Activated naive CD8-positive, alpha-beta T cell (primary cell): Measurements from ENCODE around the gene ACSM5.
"Not testable (repeated sequence)": the region's sequence is repeated elsewhere in the genome, so short reads cannot be mapped to it uniquely, and the experiment has no call there.

Source experiments
- H3K27ac Mint-ChIP-seq: one replicate; pipeline ENCODE4 v1.8.0; 2021; ENCODE audit warnings: mixed read lengths
- H3K27me3 Mint-ChIP-seq: one replicate; pipeline ENCODE4 v1.8.0; 2021; ENCODE audit warnings: mixed read lengths
- H3K36me3 Mint-ChIP-seq: one replicate; pipeline ENCODE4 v1.8.0; 2021; ENCODE audit warnings: mixed read lengths
- H3K4me1 Mint-ChIP-seq: one replicate; pipeline ENCODE4 v1.8.0; 2021; ENCODE audit warnings: low read depth, mixed read lengths
- H3K4me3 Mint-ChIP-seq: one replicate; pipeline ENCODE4 v1.8.0; 2021; ENCODE audit warnings: mild to moderate bottlenecking, mixed read lengths
- H3K9me3 Mint-ChIP-seq: one replicate; pipeline ENCODE4 v1.8.0; 2021; ENCODE audit warnings: low read depth, mixed read lengths

ACSM5 gene

GRCh38 chr16:20391045-20391444 lies 18.3 kb upstream of the ACSM5 start:
- H3K36me3 Mint-ChIP-seq = no peaks in the 10 kb centered on the region
- H3K4me3 Mint-ChIP-seq = no peak overlapping the region
- H3K4me1 Mint-ChIP-seq = no peaks in the 10 kb centered on the region
- H3K9me3 Mint-ChIP-seq = no peaks in the 10 kb centered on the region
- peaks cover 12% of the 10 kb centered on the region for H3K27me3 Mint-ChIP-seq
- no peak overlapping the region for H3K27ac Mint-ChIP-seq

GRCh38 chr16:20393801-20394577 lies 15.3 kb upstream of the ACSM5 start:
- Mint-ChIP-seq H3K4me3 (no peak overlapping the region), H3K4me1 (no peaks in the 10 kb centered on the region), H3K36me3 (no peaks in the 10 kb centered on the region), H3K27ac (no peak overlapping the region), H3K9me3 (no peaks in the 10 kb centered on the region), H3K27me3 (no peaks in the 10 kb centered on the region)

GRCh38 chr16:20395946-20396345 lies 13.4 kb upstream of the ACSM5 start:
- Mint-ChIP-seq H3K4me1 (no peaks in the 10 kb centered on the region), H3K36me3 (no peaks in the 10 kb centered on the region)

GRCh38 chr16:20396846-20397467 lies 12.4 kb upstream of the ACSM5 start:
- no peak overlapping the region for H3K27ac Mint-ChIP-seq
- no peaks in the 10 kb centered on the region for H3K27me3 Mint-ChIP-seq
- H3K9me3 Mint-ChIP-seq = no peaks in the 10 kb centered on the region
- no peaks in the 10 kb centered on the region for H3K36me3 Mint-ChIP-seq
- H3K4me1 Mint-ChIP-seq = no peaks in the 10 kb centered on the region
- H3K4me3 Mint-ChIP-seq = no peak overlapping the region

More at GRCh38 chr16:20395946-20396345, 13.4 kb upstream of the ACSM5 start:
- H3K4me3 Mint-ChIP-seq = no peak overlapping the region
- no peaks in the 10 kb centered on the region for H3K27me3 Mint-ChIP-seq
- H3K27ac Mint-ChIP-seq = no peak overlapping the region
- H3K9me3 Mint-ChIP-seq = no peaks in the 10 kb centered on the region

GRCh38 chr16:20397468-20398074 lies 11.8 kb upstream of the ACSM5 start:
- Mint-ChIP-seq H3K9me3 (no peaks in the 10 kb centered on the region), H3K27me3 (no peaks in the 10 kb centered on the region), H3K4me3 (no peak overlapping the region), H3K27ac (no peak overlapping the region), H3K36me3 (no peaks in the 10 kb centered on the region), H3K4me1 (no peaks in the 10 kb centered on the region)

- Mint-ChIP-seq H3K4me1 (no peaks in the 10 kb centered on the region), H3K36me3 (no peaks in the 10 kb centered on the region), H3K27ac (no peak overlapping the region), H3K4me3 (no peak overlapping the region), H3K27me3 (no peaks in the 10 kb centered on the region), H3K9me3 (no peaks in the 10 kb centered on the region)
Observed at GRCh38 chr16:20398603-20399002, 10.7 kb upstream of the ACSM5 start.

- no peaks in the 10 kb centered on the region for H3K4me1 Mint-ChIP-seq
- H3K36me3 Mint-ChIP-seq = no peaks in the 10 kb centered on the region
- H3K27ac Mint-ChIP-seq = no peak overlapping the region
- no peaks in the 10 kb centered on the region for H3K9me3 Mint-ChIP-seq
- H3K4me3 Mint-ChIP-seq = no peak overlapping the region
- no peaks in the 10 kb centered on the region for H3K27me3 Mint-ChIP-seq
Observed at GRCh38 chr16:20399185-20399584, 10.1 kb upstream of the ACSM5 start.

- no peaks in the 10 kb centered on the region for H3K36me3 Mint-ChIP-seq
Observed at GRCh38 chr16:20401066-20401465, 8.3 kb upstream of the ACSM5 start.

GRCh38 chr16:20401475-20402016 lies 7.8 kb upstream of the ACSM5 start:
- H3K4me1 Mint-ChIP-seq = no peaks in the 10 kb centered on the region
- H3K36me3 Mint-ChIP-seq = no peaks in the 10 kb centered on the region
- no peak overlapping the region for H3K27ac Mint-ChIP-seq
- H3K4me3 Mint-ChIP-seq = no peak overlapping the region
- H3K27me3 Mint-ChIP-seq = no peaks in the 10 kb centered on the region
- no peaks in the 10 kb centered on the region for H3K9me3 Mint-ChIP-seq

More at GRCh38 chr16:20401066-20401465, 8.3 kb upstream of the ACSM5 start:
- Mint-ChIP-seq H3K27me3 (no peaks in the 10 kb centered on the region), H3K4me3 (no peak overlapping the region), H3K9me3 (no peaks in the 10 kb centered on the region), H3K27ac (no peak overlapping the region), H3K4me1 (no peaks in the 10 kb centered on the region)

GRCh38 chr16:20402651-20403050 lies 6.7 kb upstream of the ACSM5 start:
- Mint-ChIP-seq H3K27ac (no peak overlapping the region), H3K4me3 (no peak overlapping the region), H3K36me3 (no peaks in the 10 kb centered on the region), H3K27me3 (no peaks in the 10 kb centered on the region), H3K4me1 (no peaks in the 10 kb centered on the region), H3K9me3 (no peaks in the 10 kb centered on the region)

- no peaks in the 10 kb centered on the region for H3K9me3 Mint-ChIP-seq
- no peaks in the 10 kb centered on the region for H3K27me3 Mint-ChIP-seq
- H3K36me3 Mint-ChIP-seq = no peaks in the 10 kb centered on the region
- H3K27ac Mint-ChIP-seq = no peak within 1 kb of the TSS
- no peak within 1 kb of the TSS for H3K4me3 Mint-ChIP-seq
- H3K4me1 Mint-ChIP-seq = no peaks in the 10 kb centered on the region
Observed at GRCh38 chr16:20404637-20405036, 4.7 kb upstream of the ACSM5 start, which contains the start of gene PDILT. PDILT (minus strand) TSS chr16:20404737; CDS start chr16:20399300, 5,437 bp downstream.

- peaks cover 6% of the 10 kb centered on the region for H3K27me3 Mint-ChIP-seq
- no peaks in the 10 kb centered on the region for H3K4me1 Mint-ChIP-seq
- H3K4me3 Mint-ChIP-seq = no peak overlapping the region
- H3K27ac Mint-ChIP-seq = no peak overlapping the region
- H3K36me3 Mint-ChIP-seq = no peaks in the 10 kb centered on the region
- no peaks in the 10 kb centered on the region for H3K9me3 Mint-ChIP-seq
Observed at GRCh38 chr16:20410121-20410723, 888 bp downstream of the ACSM5 start.

- peaks cover 8% of the 10 kb centered on the region for H3K27me3 Mint-ChIP-seq
Observed at GRCh38 chr16:20411055-20411454, 1.7 kb downstream of the ACSM5 start.

GRCh38 chr16:20415541-20415940 lies 6.2 kb downstream of the ACSM5 start:
- no peaks in the 10 kb centered on the region for H3K4me1 Mint-ChIP-seq
- H3K27ac Mint-ChIP-seq = no peak overlapping the region
- H3K4me3 Mint-ChIP-seq = no peak overlapping the region
- no peaks in the 10 kb centered on the region for H3K9me3 Mint-ChIP-seq
- H3K27me3 Mint-ChIP-seq = peaks cover 8% of the 10 kb centered on the region
- no peaks in the 10 kb centered on the region for H3K36me3 Mint-ChIP-seq

More at GRCh38 chr16:20411055-20411454, 1.7 kb downstream of the ACSM5 start:
- Mint-ChIP-seq H3K27ac (no peak overlapping the region), H3K9me3 (no peaks in the 10 kb centered on the region), H3K36me3 (no peaks in the 10 kb centered on the region), H3K4me3 (no peak overlapping the region), H3K4me1 (no peaks in the 10 kb centered on the region)

GRCh38 chr16:20419093-20419492 lies 9.8 kb downstream of the ACSM5 start:
- not testable (repeated sequence) for H3K36me3 Mint-ChIP-seq, H3K27ac Mint-ChIP-seq, H3K9me3 Mint-ChIP-seq, H3K4me3 Mint-ChIP-seq, H3K4me1 Mint-ChIP-seq, H3K27me3 Mint-ChIP-seq
